HAP-1 (cell line): ENCODE measurements around the gene LYRM1.

ENCODE experiments used
- DNase-seq, 2 experiments: peaks; one replicate each; pipeline ENCODE4 v3.0.0-alpha.2; 2016 to 2020; ENCODE audit warnings: low spot score in 2 of 2
- H3K27me3 ChIP-seq: fragments of 250-450 bp; sonication (Bioruptor Pico); 2 replicates; pipeline ENCODE4 v1.5.1; 2020; ENCODE audit warnings: low read depth, mild to moderate bottlenecking, moderate library complexity
- H3K36me3 ChIP-seq: fragments of 250-450 bp; sonication (Bioruptor Pico); replicated peaks from 2 replicates; pipeline ENCODE4 v1.5.1; 2020; ENCODE audit warnings: mild to moderate bottlenecking
- H3K4me1 ChIP-seq: fragments of 250-450 bp; sonication (Bioruptor Pico); 2 replicates; pipeline ENCODE4 v1.5.1; 2020; ENCODE audit warnings: mild to moderate bottlenecking
- H3K4me3 ChIP-seq: fragments of 250-450 bp; sonication (Bioruptor Pico); 2 replicates; pipeline ENCODE4 v1.5.1; 2020; ENCODE audit warnings: mild to moderate bottlenecking, moderate library complexity
- H3K9me3 ChIP-seq: fragments of 250-450 bp; sonication (Bioruptor Pico); 2 replicates; pipeline ENCODE4 v1.5.1; 2020; ENCODE audit warnings: mild to moderate bottlenecking, moderate library complexity
- in situ Hi-C: fragments of 300-500 bp; cut with MboI; formaldehyde crosslinking; loops from 3 replicates; pipeline ENCODE4 v1.14.3; 2020; ENCODE audit warnings: low sequenced_read_pairs, inconsistent platforms, mixed read lengths

Gene LYRM1

GRCh38 chr16:20880867-20881502, 19.6 kb upstream of the LYRM1 start:
- in situ Hi-C loops: no loop called here
- Histone ChIP-seq H3K4me3 (no peak overlapping the region), H3K9me3 (no peaks in the 10 kb centered on the region), H3K27me3 (no peaks in the 10 kb centered on the region), H3K4me1 (peaks cover 17% of the 10 kb centered on the region), H3K36me3 (no peaks in the 10 kb centered on the region)
- DNase-seq: no peak

GRCh38 chr16:20881503-20881878, 19.1 kb upstream of the LYRM1 start:
- no peak for DNase-seq

GRCh38 chr16:20883554-20884239, 16.9 kb upstream of the LYRM1 start:
- H3K4me3 ChIP-seq: no peak overlapping the region
- H3K4me1 ChIP-seq: peaks cover 17% of the 10 kb centered on the region
- in situ Hi-C loops: no loop called here
- no peaks in the 10 kb centered on the region for H3K9me3 ChIP-seq
- DNase-seq: no peak
- no peaks in the 10 kb centered on the region for H3K36me3 ChIP-seq
- no peaks in the 10 kb centered on the region for H3K27me3 ChIP-seq

More at GRCh38 chr16:20881503-20881878, 19.1 kb upstream of the LYRM1 start:
- H3K4me1 ChIP-seq: peaks cover 17% of the 10 kb centered on the region
- in situ Hi-C loops: no loop called here
- H3K36me3 ChIP-seq: no peaks in the 10 kb centered on the region
- H3K4me3 ChIP-seq: no peak overlapping the region
- H3K27me3 ChIP-seq: no peaks in the 10 kb centered on the region
- H3K9me3 ChIP-seq: no peaks in the 10 kb centered on the region

- Histone ChIP-seq H3K36me3 (no peaks in the 10 kb centered on the region), H3K9me3 (no peaks in the 10 kb centered on the region), H3K4me1 (peaks cover 16% of the 10 kb centered on the region), H3K27me3 (no peaks in the 10 kb centered on the region), H3K4me3 (no peak overlapping the region)
- no peak for DNase-seq
- in situ Hi-C loops: no loop called here
Observed at GRCh38 chr16:20884240-20884556, 16.4 kb upstream of the LYRM1 start.

- in situ Hi-C loops: no loop called here
- DNase-seq: peak in 1 of 2 experiments; percentile 38
- peaks cover 18% of the 10 kb centered on the region for H3K4me1 ChIP-seq
- no peaks in the 10 kb centered on the region for H3K9me3 ChIP-seq
- no peak overlapping the region for H3K4me3 ChIP-seq
- H3K36me3 ChIP-seq: no peaks in the 10 kb centered on the region
- no peaks in the 10 kb centered on the region for H3K27me3 ChIP-seq
Observed at GRCh38 chr16:20886320-20886719, 14.3 kb upstream of the LYRM1 start.

GRCh38 chr16:20887207-20887606, 13.4 kb upstream of the LYRM1 start:
- in situ Hi-C loops: no loop called here
- no peaks in the 10 kb centered on the region for H3K36me3 ChIP-seq
- DNase-seq: no peak
- H3K27me3 ChIP-seq: no peaks in the 10 kb centered on the region
- H3K9me3 ChIP-seq: no peaks in the 10 kb centered on the region
- no peak overlapping the region for H3K4me3 ChIP-seq
- H3K4me1 ChIP-seq: peaks cover 18% of the 10 kb centered on the region

GRCh38 chr16:20889625-20890275, 10.8 kb upstream of the LYRM1 start:
- in situ Hi-C loops: no loop called here
- Histone ChIP-seq H3K4me3 (no peak overlapping the region), H3K4me1 (peaks cover 12% of the 10 kb centered on the region), H3K27me3 (no peaks in the 10 kb centered on the region), H3K36me3 (no peaks in the 10 kb centered on the region), H3K9me3 (no peaks in the 10 kb centered on the region)
- DNase-seq: peak; percentile 47 to 72

GRCh38 chr16:20894388-20894787, 6.2 kb upstream of the LYRM1 start:
- peaks cover 8% of the 10 kb centered on the region for H3K36me3 ChIP-seq
- no peaks in the 10 kb centered on the region for H3K27me3 ChIP-seq
- no peak overlapping the region for H3K4me3 ChIP-seq
- no peaks in the 10 kb centered on the region for H3K9me3 ChIP-seq
- in situ Hi-C loops: no loop called here
- DNase-seq: no peak
- H3K4me1 ChIP-seq: peaks cover 16% of the 10 kb centered on the region

GRCh38 chr16:20897253-20897897, 3.2 kb upstream of the LYRM1 start:
- Histone ChIP-seq H3K4me3 (no peak overlapping the region), H3K9me3 (no peaks in the 10 kb centered on the region), H3K27me3 (no peaks in the 10 kb centered on the region), H3K4me1 (peaks cover 17% of the 10 kb centered on the region), H3K36me3 (peaks cover 8% of the 10 kb centered on the region)
- in situ Hi-C loops: no loop called here
- DNase-seq: no peak

- Histone ChIP-seq H3K36me3 (peaks cover 8% of the 10 kb centered on the region), H3K9me3 (no peaks in the 10 kb centered on the region), H3K27me3 (no peaks in the 10 kb centered on the region), H3K4me3 (no peak overlapping the region), H3K4me1 (peaks cover 18% of the 10 kb centered on the region)
- in situ Hi-C loops: no loop called here
- no peak for DNase-seq
Observed at GRCh38 chr16:20897922-20898321, 2.6 kb upstream of the LYRM1 start.

- Histone ChIP-seq H3K4me3 (peak overlapping the region; percentile 71), H3K27me3 (no peaks in the 10 kb centered on the region), H3K9me3 (no peaks in the 10 kb centered on the region), H3K4me1 (peaks cover 25% of the 10 kb centered on the region), H3K36me3 (peaks cover 8% of the 10 kb centered on the region)
- in situ Hi-C loops: no loop called here
- DNase-seq: no peak
Observed at GRCh38 chr16:20899071-20899470, 1.5 kb upstream of the LYRM1 start.

- DNase-seq: no peak
- H3K27me3 ChIP-seq: no peaks in the 10 kb centered on the region
- H3K9me3 ChIP-seq: no peaks in the 10 kb centered on the region
- peaks cover 32% of the 10 kb centered on the region for H3K4me1 ChIP-seq
- H3K36me3 ChIP-seq: peaks cover 8% of the 10 kb centered on the region
- peak overlapping the region; percentile 71 for H3K4me3 ChIP-seq
- in situ Hi-C loops: no loop called here
Observed at GRCh38 chr16:20899477-20900298, 883 bp upstream of the LYRM1 start.

GRCh38 chr16:20901068-20901435, 481 bp downstream of the LYRM1 start:
- Histone ChIP-seq H3K9me3 (no peaks in the 10 kb centered on the region), H3K27me3 (no peaks in the 10 kb centered on the region)

More at GRCh38 chr16:20901068-20901435, 481 bp downstream of the LYRM1 start:
- H3K36me3 ChIP-seq: peaks cover 1% of the 10 kb centered on the region; the same call in 1 of the 2 replicates
- no peak for DNase-seq
- in situ Hi-C loops: no loop called here
- H3K4me1 ChIP-seq: peaks cover 38% of the 10 kb centered on the region
- peak overlapping the region; percentile 71 for H3K4me3 ChIP-seq
